WTC11 (cell line): Measurements from ENCODE around the gene COMTD1. TPM values are rescaled to one million over a fixed set of nuclear protein-coding genes. Genes with fewer than 3 reads are reported as not detected.
"Not testable (repeated sequence)": the region's sequence is repeated elsewhere in the genome, so short reads cannot be mapped to it uniquely, and the experiment has no call there.

Experiments
- ATAC-seq: fragments of 200-7000 bp; cut with Tn5 transposase; 2 replicates; pipeline ENCODE4 v1.10.0; 2021; ENCODE audit warnings: mild to moderate bottlenecking, moderate library complexity
- CTCF ChIA-PET: fragments of 300-600 bp; sonication (Branson Sonifier 250); formaldehyde crosslinking; loops from one replicate; lab custom pipeline; 2021; ENCODE audit warnings: antibody characterized with exemption; lab: Charles Lee
- POLR2A ChIA-PET: fragments of 350-600 bp; sonication (Branson Sonifier 250); formaldehyde crosslinking; loops from one replicate; lab custom pipeline; 2021; ENCODE audit warnings: antibody characterized with exemption; lab: Charles Lee
- DNase-seq: peaks from one replicate; pipeline ENCODE4 v3.0.0; 2021; ENCODE audit warnings: low spot score
- H3K27ac Mint-ChIP-seq: 2 replicates; pipeline ENCODE4 v1.8.0; 2021; ENCODE audit warnings: mixed read lengths
- H3K27me3 Mint-ChIP-seq: 2 replicates; pipeline ENCODE4 v1.8.0; 2021; ENCODE audit warnings: low read depth, mild to moderate bottlenecking, moderate library complexity, mixed read lengths
- H3K36me3 Mint-ChIP-seq: 2 replicates; pipeline ENCODE4 v1.8.0; 2021; ENCODE audit warnings: mixed read lengths
- H3K4me1 Mint-ChIP-seq: 2 replicates; pipeline ENCODE4 v1.8.0; 2022; ENCODE audit warnings: mixed read lengths
- H3K4me3 Mint-ChIP-seq: 2 replicates; pipeline ENCODE4 v1.8.0; 2021; ENCODE audit warnings: mild to moderate bottlenecking, moderate library complexity, mixed read lengths
- H3K9me3 Mint-ChIP-seq: 2 replicates; pipeline ENCODE4 v1.8.0; 2021; ENCODE audit warnings: mixed read lengths
- ERG ChIP-seq: fragments of 250-450 bp; sonication (Bioruptor Pico); IDR thresholded peaks from 2 replicates; pipeline ENCODE4 v1.8.0; 2021; ENCODE audit warnings: mild to moderate bottlenecking
- ETV6 ChIP-seq: sonication (generic); formaldehyde crosslinking; IDR thresholded peaks from 2 replicates; pipeline ENCODE4 v1.8.1; 2022; ENCODE audit warnings: mild to moderate bottlenecking, missing genetic modification reagents
- FOXK1 ChIP-seq: sonication (generic); formaldehyde crosslinking; IDR thresholded peaks from 2 replicates; pipeline ENCODE4 v1.8.0; 2022; ENCODE audit warnings: mild to moderate bottlenecking, moderate library complexity, missing genetic modification reagents
- OVOL2 ChIP-seq: fragments of 250-450 bp; sonication (Bioruptor Pico); IDR thresholded peaks from 2 replicates; pipeline ENCODE4 v1.9.0; 2021; ENCODE audit warnings: mild to moderate bottlenecking, borderline replicate concordance
- PRRX2 ChIP-seq: fragments of 250-450 bp; sonication (Bioruptor Pico); IDR thresholded peaks from 2 replicates; pipeline ENCODE4 v1.8.0; 2021; ENCODE audit warnings: mild to moderate bottlenecking
- SMAD4 ChIP-seq: sonication (generic); formaldehyde crosslinking; IDR thresholded peaks from 2 replicates; pipeline ENCODE4 v1.8.0; 2022; ENCODE audit warnings: mild to moderate bottlenecking, missing genetic modification reagents
- SP1 ChIP-seq: sonication (generic); formaldehyde crosslinking; conservative IDR thresholded peaks from 2 replicates; pipeline ENCODE4 v1.8.1; 2022; ENCODE audit warnings: missing genetic modification reagents
- TCF7 ChIP-seq: sonication (generic); formaldehyde crosslinking; IDR thresholded peaks from 2 replicates; pipeline ENCODE4 v1.8.0; 2022; ENCODE audit warnings: mild to moderate bottlenecking, low read depth, missing genetic modification reagents, moderate library complexity
- TEAD1 ChIP-seq: sonication (generic); formaldehyde crosslinking; IDR thresholded peaks from 2 replicates; pipeline ENCODE4 v1.8.0; 2022; ENCODE audit warnings: mild to moderate bottlenecking, missing genetic modification reagents
- TEAD4 ChIP-seq: sonication (generic); formaldehyde crosslinking; IDR thresholded peaks from 2 replicates; pipeline ENCODE4 v1.8.0; 2022; ENCODE audit warnings: mild to moderate bottlenecking, missing genetic modification reagents
- USF2 ChIP-seq: sonication (generic); formaldehyde crosslinking; IDR thresholded peaks from 2 replicates; pipeline ENCODE4 v1.8.1; 2023; ENCODE audit warnings: mild to moderate bottlenecking, missing genetic modification reagents, moderate library complexity
- ZBTB21 ChIP-seq: sonication (generic); formaldehyde crosslinking; IDR thresholded peaks from 2 replicates; pipeline ENCODE4 v1.8.1; 2023; ENCODE audit warnings: mild to moderate bottlenecking, missing genetic modification reagents, borderline replicate concordance
- ZMAT4 ChIP-seq: fragments of 250-450 bp; sonication (Bioruptor Pico); IDR thresholded peaks from 2 replicates; pipeline ENCODE4 v1.9.0; 2021; ENCODE audit warnings: mild to moderate bottlenecking
- ZNF121 ChIP-seq: sonication (generic); formaldehyde crosslinking; IDR thresholded peaks from 2 replicates; pipeline ENCODE4 v1.8.0; 2023; ENCODE audit warnings: missing genetic modification reagents
- ZNF138 ChIP-seq: sonication (generic); formaldehyde crosslinking; conservative IDR thresholded peaks from 2 replicates; pipeline ENCODE4 v1.8.1; 2022; ENCODE audit warnings: mild to moderate bottlenecking, moderate library complexity, missing genetic modification reagents
- ZNF281 ChIP-seq: sonication (generic); formaldehyde crosslinking; IDR thresholded peaks from 2 replicates; pipeline ENCODE4 v1.8.0; 2023; ENCODE audit warnings: mild to moderate bottlenecking, missing genetic modification reagents
- ZNF425 ChIP-seq: fragments of 250-450 bp; sonication (Bioruptor Pico); conservative IDR thresholded peaks from 2 replicates; pipeline ENCODE4 v1.9.0; 2021; ENCODE audit warnings: mild to moderate bottlenecking
- total RNA-seq: library from RNA; stranded (reverse); gene quantifications from 3 replicates; pipeline ENCODE4 v1.2.3, GENCODE V29; 2021

Gene COMTD1
- total RNA-seq, 1 experiment from 2014 or later = 47.8 TPM

GRCh38 chr10:75226095-75226494, 9.7 kb downstream of the COMTD1 start (continued):
- TF ChIP-seq SMAD4 (CRISPR knock-in tag) = no peak
- TF ChIP-seq FOXK1 (CRISPR knock-in tag) = no peak

- peak; percentile 41 for DNase-seq
- Mint-ChIP-seq H3K4me3 (peak overlapping the region; percentile 49), H3K9me3 (no peaks in the 10 kb centered on the region)
- TF ChIP-seq ZNF138 (CRISPR knock-in tag) (no peak), TEAD1 (CRISPR knock-in tag) (peak; percentile 66; the same call in 1 of the 2 replicates), ZNF281 (CRISPR knock-in tag) (no peak), ZNF425 (CRISPR knock-in tag) (no peak)
- TF ChIP-seq, all 79 proteins: peak for 1
- H3K27ac Mint-ChIP-seq = peak overlapping the region; percentile 98
- no peaks in the 10 kb centered on the region for H3K27me3 Mint-ChIP-seq
- peaks cover 69% of the 10 kb centered on the region for H3K36me3 Mint-ChIP-seq
- H3K4me1 Mint-ChIP-seq = peaks cover 62% of the 10 kb centered on the region
- peak; percentile 84 for ATAC-seq
- POLR2A ChIA-PET = interaction anchor here (0.6 to 2.4 kb wide), 4 partner anchors 9 to 185 kb away, joined by 3 to 18 read pairs (median 8); partner anchors contain the start of gene VDAC2
- CTCF ChIA-PET = interaction anchor here (1.2 to 6.2 kb wide), 6 partner anchors 11 to 125 kb away, joined by 3 to 59 read pairs (median 8); partner anchors contain the start of genes COMTD1 and VDAC2
Measured at GRCh38 chr10:75223507-75223906, 12.2 kb downstream of the COMTD1 start.

- H3K36me3 Mint-ChIP-seq = peaks cover 84% of the 10 kb centered on the region
- H3K9me3 Mint-ChIP-seq, H3K27me3 Mint-ChIP-seq, H3K4me3 Mint-ChIP-seq, ATAC-seq, DNase-seq, POLR2A ChIA-PET: not testable (repeated sequence)
- CTCF ChIA-PET = interaction anchor here (0.8 to 1.7 kb wide), 2 partner anchors 9 to 11 kb away, joined by 3 to 8 read pairs; no protein-coding TSS in a partner anchor
- H3K4me1 Mint-ChIP-seq = peaks cover 49% of the 10 kb centered on the region
- H3K27ac Mint-ChIP-seq = peak overlapping the region; percentile 63
- TF ChIP-seq ZNF121 (CRISPR knock-in tag) = peak; percentile 88
Measured at GRCh38 chr10:75221492-75221891, 14.3 kb downstream of the COMTD1 start.

- DNase-seq (no peak), ATAC-seq (no peak)
- H3K4me3 Mint-ChIP-seq = no peak overlapping the region
- H3K27ac Mint-ChIP-seq = peak overlapping the region; percentile 63
- H3K27me3 Mint-ChIP-seq = no peaks in the 10 kb centered on the region
- peaks cover 37% of the 10 kb centered on the region for H3K4me1 Mint-ChIP-seq
- ChIA-PET POLR2A (no interaction called here), CTCF (interaction anchor here (1.0 kb wide), 1 partner anchor 15 kb away, joined by 3 read pairs; the partner anchor contains the start of gene COMTD1)
- H3K9me3 Mint-ChIP-seq = no peaks in the 10 kb centered on the region
- peaks cover 92% of the 10 kb centered on the region for H3K36me3 Mint-ChIP-seq
- TF ChIP-seq ZBTB21 (CRISPR knock-in tag) (no peak), OVOL2 (CRISPR knock-in tag) (no peak), ERG (CRISPR knock-in tag) (no peak), TCF7 (CRISPR knock-in tag) (no peak), ZMAT4 (no peak), TEAD4 (no peak), ETV6 (no peak), PRRX2 (CRISPR knock-in tag) (no peak), USF2 (CRISPR knock-in tag) (no peak), SP1 (CRISPR knock-in tag) (no peak)
Measured at GRCh38 chr10:75220274-75220673, 15.5 kb downstream of the COMTD1 start.
